ENCODE data around the gene HINT3. TPM values are rescaled to one million over a fixed set of nuclear protein-coding genes. Genes with fewer than 3 reads are reported as not detected.

The HINT3 gene
- total RNA-seq (2022; extraction: Qiagen RNA extraction), result 5.8 to 7.3 TPM (median 5.9 TPM) in 5 replicates

GRCh38 chr6:125956506-125957390 lies at the start of gene HINT3:
Gene HINT3, plus strand, starts transcription at chr6:125956770. Its CDS starts 208 bp downstream, at chr6:125956978.

DNA sequence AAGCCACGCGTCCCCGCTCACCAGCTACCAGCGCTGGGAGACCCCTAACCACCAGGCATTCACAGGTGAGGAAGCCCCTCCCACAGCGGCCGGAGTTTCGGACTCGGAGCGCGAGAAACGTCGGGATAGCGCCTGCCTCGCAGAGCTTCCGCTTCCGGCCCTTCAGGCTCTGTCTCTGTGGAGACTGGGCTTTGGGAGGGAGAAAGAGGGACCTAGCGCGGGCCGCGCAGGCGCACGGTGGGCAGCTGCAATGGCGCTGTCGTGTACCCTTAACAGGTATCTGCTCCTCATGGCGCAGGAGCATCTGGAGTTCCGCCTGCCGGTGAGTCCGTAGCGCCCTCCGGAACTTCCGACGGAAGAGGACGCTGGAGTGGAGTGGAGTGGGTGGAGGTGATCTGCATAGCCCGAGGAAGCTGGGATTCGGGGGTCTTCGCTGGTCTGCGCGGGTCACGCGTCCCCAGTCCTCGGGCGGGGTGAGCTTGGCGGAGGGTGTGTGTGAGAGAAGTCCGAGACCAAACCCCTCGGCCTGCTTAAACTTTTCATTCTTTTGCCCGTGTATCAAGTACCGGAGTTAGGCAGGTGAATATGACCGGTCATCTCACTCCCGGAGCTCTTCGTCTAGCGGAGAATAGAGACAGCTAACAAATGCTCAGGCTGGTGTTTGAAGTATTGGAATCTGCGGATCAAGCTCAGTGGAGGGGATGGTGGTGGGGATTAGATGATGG lies 29.9 kb downstream of the HINT3 start, which contains the start of gene TRMT11:
Gene TRMT11, plus strand, starts transcription at position 240 of the 725 bp plus-strand sequence. Its CDS starts 11 bp downstream, at position 251.

Other genes starting within 250 kb of the HINT3 start
- 0.05 to 0.07 TPM (median 0.06 TPM) in 3 of 5 replicates, not detected in the others for gene HEY2, start 207.1 kb upstream of the HINT3 start, total RNA-seq (2022; extraction: Qiagen RNA extraction)
- gene NCOA7, start 165.8 kb upstream of the HINT3 start, total RNA-seq (2022; extraction: Qiagen RNA extraction), result 10.4 to 18.8 TPM (median 14.1 TPM) in 5 replicates
- gene TRMT11, start 29.8 kb downstream of the HINT3 start, total RNA-seq (2022; extraction: Qiagen RNA extraction), result 9.2 to 13.9 TPM (median 12.1 TPM) in 5 replicates